HG02885 (cell line): Measurements from ENCODE around the gene CFAP77.
"Not testable (repeated sequence)": the region's sequence is repeated elsewhere in the genome, so short reads cannot be mapped to it uniquely, and the experiment has no call there.

Experiments
- ATAC-seq: cut with Tn5 transposase; IDR thresholded peaks from one replicate; pipeline ENCODE4 v1.9.1; 2021; ENCODE audit warnings: mild to moderate bottlenecking; ENCODE audit not compliant: unreplicated experiment, poor library complexity

Gene CFAP77

DNA sequence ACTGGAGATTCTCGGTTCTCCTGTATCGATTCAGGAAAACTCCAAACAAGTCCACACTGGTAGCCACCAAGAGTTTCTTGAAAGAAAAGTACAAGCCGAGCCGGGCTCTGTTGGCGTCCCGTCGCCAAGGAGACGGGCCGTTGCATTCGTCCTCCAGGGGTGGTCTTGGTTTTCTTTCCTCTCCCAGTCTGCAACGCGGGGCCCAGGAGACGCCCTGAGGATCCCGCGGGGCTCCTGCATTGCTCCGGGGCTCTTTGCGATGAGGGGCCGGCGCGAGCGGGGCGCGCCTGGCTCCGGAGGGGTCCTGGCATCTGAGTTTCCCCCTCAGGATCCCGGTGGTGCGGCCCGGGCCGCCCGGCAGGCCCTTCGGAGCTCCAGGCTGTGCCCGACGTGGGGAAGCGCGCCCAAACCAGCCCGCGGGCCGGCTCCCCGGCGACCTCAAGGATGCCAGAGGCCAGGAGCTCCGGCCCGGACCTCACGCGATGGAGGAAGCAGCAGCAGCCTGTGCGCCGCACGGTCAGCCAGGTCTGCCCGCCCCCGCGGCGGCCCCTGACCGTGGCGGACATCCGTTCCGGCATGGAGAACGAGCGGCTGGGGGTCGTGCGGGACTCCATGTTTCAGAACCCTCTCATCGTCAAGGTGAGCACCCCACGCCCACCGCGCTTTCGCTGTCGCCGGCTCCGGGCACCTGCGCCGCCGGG lies at the start of gene CFAP77:
TSS of gene CFAP77 (plus strand) at position 384 of the 701 bp plus-strand sequence. CDS start at position 445, 61 bp downstream.
- no peak for ATAC-seq

DNA sequence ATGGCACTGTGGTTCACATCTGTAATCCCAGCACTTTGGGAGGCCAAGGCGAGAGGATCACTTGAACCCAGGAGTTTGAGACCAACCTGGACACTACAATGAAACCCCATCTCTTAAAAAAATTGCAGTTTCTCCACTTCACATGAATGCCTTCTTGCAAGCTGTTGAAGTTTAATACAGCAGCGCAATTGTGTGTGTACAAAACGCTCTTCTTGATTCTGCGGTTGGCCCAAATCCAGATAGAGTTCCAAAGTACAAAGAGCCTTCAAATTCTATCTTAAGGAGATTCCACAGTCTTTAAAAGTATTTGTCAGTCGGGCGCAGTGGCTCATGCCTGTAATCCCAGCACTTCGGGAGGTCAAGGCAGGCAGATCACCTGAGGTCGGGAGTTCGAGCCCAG lies 45.9 kb upstream of the CFAP77 start:
- no peak for ATAC-seq

DNA sequence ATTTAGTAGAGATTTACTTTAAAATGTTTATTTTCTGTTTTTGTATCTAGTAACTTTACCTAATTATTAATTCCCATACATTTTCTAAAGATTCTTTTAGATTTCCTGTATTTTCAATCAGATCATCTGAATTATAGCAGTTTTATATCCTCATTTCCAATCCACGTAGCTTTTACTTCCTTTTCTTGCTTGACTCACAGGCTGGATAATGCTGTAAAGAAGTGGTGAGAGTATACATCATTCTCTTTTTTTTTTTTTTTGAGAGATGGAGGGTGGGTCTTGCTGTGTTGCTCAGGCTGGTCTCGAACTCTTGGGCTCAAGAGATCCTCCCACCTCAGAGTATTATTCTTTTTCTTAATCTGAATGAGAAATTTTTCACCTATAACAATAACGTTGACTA lies 44.0 kb upstream of the CFAP77 start:
- ATAC-seq: no peak

DNA sequence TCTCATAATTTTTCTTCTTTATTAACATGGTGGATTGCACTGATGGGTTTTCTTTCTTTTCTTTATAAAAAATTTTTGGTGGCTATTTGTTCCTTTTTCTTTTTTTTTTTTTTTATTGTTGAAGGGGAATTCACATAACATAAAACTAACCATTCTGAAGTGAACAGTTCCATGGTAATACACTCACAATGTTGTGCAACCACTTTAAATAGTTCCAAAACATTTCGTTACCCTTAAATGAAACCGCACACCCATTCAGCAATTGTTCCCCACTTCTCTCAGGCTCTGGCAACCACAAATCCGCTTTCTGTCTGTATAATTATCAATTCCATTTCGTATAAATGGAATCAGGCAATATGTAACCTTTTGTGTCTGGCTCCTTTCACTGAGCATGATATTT lies 43.5 kb upstream of the CFAP77 start:
- no peak for ATAC-seq

DNA sequence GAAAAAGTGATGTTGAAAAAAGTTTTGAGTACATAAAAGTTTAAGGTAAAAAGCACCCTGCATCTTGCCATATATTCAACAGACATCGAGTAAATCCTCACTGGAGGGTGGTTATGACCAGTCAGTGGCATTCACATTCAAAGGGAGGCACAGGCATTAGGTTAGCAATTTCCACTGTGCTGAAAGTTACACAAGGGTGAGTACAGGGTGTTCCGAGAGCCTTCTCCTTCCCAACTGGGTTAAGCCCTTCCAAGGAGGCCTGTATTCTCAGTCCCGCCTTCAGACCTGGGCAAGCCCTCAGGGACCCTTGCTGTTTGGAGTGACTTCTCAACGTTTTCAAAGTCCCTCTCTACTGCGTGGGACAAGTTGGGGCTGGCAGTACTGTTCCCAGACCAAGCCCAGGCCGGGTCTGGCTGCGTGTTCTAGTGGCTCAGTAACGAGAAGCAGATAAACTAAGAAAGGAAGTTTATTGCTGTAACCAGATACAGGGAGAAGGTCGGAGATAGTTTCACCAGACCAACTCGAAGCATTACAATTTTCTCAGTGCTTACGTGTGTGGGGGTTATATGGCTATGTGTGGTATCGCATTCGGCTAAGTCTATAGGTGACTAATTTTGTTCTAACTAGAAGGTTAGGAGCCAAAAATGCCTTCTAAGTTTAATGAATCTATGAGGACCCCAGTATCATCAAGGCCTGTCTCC lies 42.2 kb upstream of the CFAP77 start:
- ATAC-seq: no peak

DNA sequence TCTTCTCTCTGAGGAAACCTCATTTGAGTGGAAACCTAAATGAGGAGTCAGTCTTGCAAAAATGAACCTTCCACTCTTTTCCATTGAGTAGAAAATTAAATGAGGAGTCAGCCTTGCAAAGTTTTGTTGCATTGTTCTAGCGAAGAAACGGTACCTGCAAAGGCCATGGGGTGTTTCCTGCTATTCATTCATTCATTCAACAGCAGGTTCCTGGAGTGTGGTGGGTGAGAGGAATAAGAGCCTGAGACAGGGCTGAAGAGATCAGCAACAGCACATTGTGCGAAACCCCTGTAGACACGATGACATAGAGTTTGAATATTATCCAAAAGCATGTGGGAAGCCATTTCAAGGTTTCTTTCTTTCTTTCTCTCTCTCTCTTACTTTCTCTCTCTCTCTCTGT lies 40.6 kb upstream of the CFAP77 start:
- ATAC-seq: no peak

DNA sequence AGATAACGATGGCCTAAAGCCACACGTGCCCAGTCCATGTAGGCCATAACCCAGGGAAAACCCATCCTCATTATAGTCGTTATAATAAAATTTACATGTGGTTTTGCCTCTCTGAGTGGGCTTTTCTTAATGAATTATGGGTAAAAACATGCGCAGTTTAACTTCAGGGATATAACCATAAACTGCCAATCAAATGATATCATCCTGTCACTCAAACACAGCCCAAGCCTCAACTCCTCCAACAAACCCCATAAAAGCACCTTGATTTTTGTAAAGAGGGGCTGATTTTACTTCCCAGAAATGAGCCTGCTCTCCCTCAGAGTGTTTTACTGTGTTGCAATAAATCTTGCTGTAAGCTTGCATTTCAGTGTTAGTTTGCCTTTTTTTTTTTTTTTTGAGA lies 39.4 kb upstream of the CFAP77 start:
- no peak for ATAC-seq

DNA sequence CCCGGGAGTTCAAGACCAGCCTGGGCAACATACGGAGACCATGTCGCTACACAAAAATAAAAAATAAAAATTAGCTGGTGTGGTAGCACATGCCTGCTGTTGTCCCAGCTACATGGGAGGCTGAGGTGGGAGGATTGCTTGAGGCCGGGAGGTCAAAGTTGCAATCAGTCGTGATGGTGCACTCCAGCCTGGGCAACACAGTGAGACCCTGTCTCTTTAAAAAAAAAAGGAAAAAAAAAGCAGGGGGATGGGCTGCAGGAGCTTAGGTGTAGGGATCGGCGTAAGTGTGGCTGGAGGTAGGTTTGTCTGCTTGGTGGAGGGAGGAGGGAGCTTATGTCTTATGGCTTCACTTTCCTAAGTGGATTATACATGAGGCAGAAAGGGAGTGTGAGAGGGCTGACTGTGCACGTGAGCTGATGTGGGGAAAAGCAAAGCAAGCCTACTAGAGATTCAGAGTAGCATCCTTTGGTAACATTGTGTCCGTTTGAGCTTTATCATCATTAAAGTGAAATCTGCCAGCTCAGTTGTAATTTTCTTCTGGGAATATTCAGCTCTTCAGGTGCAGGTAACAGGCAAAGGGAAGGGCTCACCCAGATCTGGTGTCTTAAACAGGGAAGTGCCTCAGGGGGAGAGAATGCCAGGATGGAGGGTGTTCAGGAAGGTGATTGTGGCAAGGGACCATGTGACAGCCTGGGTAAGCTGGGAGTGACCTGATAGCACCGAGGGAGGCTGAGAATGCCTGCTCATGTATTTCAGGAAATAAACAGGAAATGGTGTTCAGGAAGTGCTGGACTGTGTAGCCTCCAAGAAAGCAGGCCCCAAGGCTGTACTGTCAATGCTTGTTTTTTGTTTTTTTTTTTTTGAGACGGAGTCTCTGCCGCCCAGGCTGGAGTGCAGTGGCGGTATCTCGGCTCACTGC lies 37.6 kb upstream of the CFAP77 start:
- ATAC-seq: no peak

DNA sequence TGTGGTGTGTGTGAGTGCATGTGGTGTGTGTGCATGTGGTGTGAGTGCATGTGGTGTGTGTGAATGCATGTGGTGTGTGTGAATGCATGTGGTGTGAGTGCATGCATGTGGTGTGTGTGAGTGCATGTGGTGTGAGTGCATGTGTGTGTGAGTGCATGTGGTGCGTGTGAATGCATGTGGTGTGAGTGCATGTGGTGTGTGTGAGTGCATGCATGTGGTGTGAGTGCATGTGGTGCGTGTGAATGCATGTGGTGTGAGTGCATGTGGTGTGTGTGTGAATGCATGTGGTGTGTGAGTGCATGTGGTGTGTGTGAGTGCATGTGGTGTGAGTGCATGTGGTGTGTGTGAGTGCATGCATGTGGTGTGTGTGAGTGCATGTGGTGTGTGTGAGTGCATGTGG lies 32.2 kb upstream of the CFAP77 start:
- ATAC-seq: not testable (repeated sequence)

DNA sequence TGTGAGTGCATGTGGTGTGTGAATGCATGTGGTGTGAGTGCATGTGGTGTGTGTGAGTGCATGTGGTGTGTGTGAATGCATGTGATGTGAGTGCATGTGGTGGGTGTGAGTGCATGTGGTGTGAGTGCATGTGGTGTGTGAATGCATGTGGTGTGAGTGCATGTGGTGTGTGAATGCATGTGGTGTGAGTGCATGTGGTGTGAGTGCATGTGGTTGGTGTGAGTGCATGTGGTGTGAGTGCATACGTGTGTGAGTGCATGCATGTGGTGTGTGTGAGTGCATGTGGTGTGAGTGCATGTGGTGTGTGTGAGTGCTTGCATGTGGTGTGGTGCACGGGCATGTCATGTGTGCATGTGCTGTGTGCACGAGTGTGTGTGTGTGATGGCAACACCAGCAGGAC lies 31.6 kb upstream of the CFAP77 start:
- ATAC-seq: not testable (repeated sequence)

DNA sequence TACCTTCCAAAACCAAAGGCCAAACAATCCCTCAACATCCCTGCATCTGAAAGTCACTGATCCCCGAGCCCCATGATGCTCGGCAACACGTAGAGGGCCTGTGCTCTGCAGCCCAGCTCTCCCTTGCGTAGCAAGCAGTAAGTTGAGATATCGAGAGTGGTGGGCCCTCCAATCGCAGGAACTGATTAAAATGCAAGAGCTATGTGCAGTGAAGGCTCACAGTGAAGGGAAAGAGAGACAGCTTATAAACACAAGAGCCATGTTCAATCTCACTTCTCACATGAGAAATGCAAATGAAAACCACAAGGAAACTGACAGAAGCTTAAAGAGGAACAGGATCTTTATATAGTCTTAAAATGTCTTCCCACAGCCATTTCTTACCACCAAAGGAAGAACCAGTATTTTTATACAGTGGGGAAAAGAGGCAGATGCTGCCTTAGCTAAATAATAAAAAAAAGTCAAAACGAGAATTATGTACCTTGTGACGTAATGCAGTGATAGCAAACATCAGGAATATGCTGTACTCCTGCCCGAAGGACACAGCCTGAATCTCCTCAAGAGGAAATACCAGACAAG lies 28.0 kb upstream of the CFAP77 start:
- ATAC-seq: peak; percentile 58

DNA sequence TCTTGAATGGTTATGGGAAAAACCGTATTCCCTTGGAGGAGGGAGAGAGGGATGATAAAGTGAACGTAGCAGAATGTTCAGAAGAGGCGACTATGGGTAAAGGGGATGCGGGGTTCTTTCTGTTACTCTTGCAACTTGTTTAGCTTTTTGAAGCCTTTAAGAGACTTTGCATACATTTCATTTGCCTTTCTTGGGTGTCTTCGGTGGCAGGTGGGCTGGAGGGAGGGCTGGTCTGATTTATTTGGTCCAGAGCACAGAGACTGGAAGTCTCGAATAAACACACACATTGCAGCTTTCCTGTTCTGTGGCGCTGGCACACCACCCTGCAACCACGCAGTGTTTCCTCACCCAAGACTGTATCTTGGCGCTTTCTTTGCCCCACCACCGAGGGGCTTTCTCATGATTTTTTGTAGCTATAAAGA lies 26.5 kb upstream of the CFAP77 start:
- peak; percentile 48 for ATAC-seq

DNA sequence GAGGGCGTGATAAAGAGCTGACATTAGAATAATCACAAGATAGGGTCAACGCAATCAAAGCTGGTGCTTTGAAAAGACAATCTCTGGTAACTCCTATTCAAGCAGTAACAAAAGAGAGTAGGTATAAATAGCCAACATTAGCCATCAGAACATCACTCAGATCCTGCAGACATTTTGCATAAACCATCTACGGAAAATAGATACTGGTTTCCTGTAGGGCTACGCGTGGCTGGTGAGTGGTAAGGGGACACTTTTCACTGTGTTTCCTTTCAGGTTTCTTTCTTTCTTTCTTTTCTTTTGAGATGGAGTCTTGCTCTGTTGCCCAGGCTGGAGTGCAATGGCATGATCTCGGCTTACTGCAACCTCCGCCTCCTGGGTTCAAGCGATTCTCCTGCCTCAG lies 25.6 kb upstream of the CFAP77 start:
- peak; percentile 55 for ATAC-seq

DNA sequence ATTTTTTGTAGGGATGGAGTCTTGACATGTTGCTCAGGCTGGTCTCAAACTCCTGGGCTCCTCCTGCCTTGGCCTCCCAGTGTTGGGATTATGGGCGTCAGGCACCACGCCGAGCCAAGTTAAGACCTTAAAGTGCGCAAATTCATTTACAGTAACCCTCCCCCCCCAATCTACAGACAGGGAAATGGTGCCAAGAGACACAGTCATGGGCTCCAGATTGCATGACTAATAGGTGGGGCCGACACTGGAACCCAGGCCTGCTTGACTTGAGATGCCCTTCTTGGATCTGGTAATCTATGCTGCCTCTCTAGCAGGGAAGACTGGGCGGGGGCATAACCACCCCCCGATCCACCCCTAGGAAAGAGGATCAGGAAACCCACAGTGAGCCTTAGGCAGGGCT lies 22.9 kb upstream of the CFAP77 start:
- ATAC-seq: no peak

DNA sequence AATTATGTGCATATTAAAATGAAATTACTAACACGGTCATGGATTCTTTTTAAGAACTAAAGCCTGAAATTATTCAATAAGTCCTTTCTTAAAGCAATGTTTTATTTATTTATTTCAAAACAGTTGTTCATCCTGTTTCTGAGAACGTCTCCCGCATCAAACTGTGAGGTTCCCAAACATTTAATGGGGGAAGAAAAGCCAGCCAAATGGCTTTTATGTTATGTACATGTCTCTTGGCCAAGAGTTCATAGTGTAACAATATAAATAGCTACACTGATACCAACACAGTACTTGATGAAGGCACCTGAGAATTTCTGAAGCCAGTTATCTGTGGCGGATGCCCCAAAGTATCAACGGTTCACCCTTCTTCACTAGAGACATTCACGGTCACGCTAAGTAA lies 19.0 kb upstream of the CFAP77 start:
- no peak for ATAC-seq

DNA sequence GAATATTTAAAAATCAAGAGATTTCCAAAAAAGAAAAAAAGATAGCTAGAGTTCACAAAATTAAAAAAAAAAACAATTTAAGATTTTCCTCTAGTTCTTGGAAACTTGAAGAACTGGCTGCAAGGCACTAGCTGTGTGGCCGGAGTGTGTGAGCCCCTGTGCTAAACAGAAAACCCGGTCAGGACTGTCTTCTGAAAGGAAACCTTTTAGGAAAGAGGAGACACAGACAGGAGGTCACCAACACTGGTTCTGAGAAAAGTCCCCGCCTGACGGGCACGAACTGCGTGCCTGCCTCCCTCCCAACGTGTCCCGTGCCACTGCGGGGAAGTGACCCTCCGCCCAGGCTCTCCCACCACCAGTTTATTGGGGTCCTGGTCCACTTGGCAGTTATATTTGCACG lies 18.6 kb upstream of the CFAP77 start:
- ATAC-seq: no peak

DNA sequence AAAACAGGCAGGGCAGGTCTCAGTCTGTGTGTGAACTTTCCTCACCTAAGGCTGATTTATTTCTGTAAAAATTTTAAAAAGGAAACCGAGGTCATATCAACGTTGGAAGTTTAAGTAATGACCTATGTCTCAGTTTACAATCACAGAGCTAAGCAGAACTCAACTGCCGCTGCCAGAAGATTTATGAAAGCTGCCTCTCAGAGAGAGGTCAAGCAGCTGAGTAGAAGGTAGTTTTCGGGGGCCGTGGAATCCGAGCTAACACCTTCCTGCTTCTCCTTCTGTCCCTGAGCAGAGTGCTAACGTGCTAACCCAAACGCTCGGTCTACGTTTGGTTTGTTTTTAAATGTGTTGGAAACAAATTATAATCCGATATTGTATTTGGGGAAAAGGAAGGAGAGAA lies 14.5 kb upstream of the CFAP77 start:
- ATAC-seq: no peak

DNA sequence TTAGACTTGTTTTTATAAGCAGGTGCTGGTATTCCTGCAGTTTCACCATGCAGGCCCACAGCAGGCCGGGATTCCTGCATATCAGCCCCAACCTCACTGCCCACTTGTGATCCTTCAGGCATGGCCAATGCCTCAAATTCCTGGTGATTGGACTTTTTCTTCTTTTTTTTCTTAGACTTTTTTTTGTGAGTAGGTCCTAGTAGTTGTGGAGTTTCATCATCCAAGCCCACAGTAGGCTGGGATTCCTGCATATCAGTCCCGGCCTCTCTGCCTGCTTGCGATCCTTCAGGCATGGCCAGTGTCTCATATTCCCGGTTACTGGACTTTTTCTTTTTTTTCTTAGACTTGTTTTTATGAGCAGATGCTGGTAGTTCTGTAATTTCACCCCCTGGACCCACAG lies 8.2 kb upstream of the CFAP77 start:
- ATAC-seq: no peak

DNA sequence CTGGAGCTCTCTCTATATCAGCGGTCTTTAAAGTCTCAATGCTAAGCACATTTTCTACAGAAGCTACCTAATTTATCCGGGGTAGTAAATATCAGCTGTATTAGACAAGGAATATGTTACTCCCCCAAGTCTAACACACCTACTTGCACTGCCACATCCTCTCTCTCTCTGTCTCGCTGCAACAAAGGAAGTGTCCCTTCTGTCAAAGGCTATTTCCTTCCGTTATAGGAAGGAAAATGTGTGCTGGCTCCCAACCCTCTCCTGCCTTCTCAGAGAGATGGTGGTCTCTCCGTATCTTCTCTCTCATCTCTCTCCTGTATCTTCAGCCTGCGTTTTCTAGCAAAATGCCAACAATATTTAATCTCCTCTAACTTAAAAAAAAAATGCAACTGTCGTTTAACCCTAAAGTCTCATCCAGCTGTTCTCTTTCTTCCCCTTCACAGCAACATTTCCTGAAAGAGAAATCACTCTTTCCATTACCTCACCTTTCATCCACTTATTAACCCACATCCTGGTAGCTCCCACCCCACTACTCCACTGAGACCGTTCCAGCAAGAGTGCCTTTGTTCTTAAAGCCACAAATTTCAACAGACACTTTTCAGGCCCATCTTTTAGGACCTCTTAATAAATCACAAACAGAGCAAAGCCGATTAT lies 5.7 kb upstream of the CFAP77 start:
- no peak for ATAC-seq

DNA sequence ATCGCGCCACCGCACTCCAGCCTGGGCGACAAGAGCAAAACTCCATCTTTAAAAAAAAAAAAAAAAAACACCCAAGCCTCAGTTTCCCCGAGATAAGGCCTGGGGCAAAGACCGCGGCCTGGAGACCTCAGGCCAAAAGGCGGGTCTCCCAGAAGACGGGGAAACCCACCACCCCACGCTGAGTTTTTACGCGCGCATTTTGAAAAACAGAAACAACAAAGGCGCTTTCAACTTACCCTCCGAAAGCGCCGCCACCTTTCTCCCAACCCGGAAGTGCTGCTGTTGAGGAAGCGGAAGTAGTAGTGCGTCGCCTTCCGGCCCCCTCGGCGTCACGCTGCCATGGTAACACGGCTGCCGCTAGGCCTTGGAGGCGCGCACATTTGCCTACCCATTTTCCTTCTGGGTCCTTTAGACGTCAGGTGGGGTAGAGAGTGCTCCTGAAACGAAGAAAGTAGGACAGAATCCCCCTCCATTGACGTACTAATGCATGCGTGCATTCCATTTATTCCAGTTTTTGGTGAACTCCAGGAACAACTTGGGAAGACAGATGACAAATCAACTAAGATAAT lies 3.4 kb upstream of the CFAP77 start, which contains the start of gene TTF1:
TSS of gene TTF1 (minus strand) at position 287 of the 569 bp plus-strand sequence. CDS start 4,019 bp downstream, outside the sequence.
- peak; percentile 88 for ATAC-seq
